Endothelial cell (in vitro differentiated cells): Measurements from ENCODE around the gene SETX. TPM values are rescaled to one million over a fixed set of nuclear protein-coding genes. Genes with fewer than 3 reads are reported as not detected.
A peak's percentile ranks its signal among the peaks of the same experiment; 100 is the strongest.

ENCODE experiments used
- DNase-seq: peaks from one replicate; pipeline ENCODE4 v3.0.0; 2021; ENCODE audit warnings: low spot score
- H3K27ac Mint-ChIP-seq: one replicate; pipeline ENCODE4 v1.8.0; 2021; ENCODE audit warnings: mixed read lengths, inconsistent platforms; ENCODE audit not compliant: unreplicated experiment
- H3K27me3 Mint-ChIP-seq: one replicate; pipeline ENCODE4 v1.8.0; 2021; ENCODE audit warnings: mild to moderate bottlenecking, moderate library complexity, mixed read lengths, inconsistent platforms; ENCODE audit not compliant: unreplicated experiment
- H3K36me3 Mint-ChIP-seq: one replicate; pipeline ENCODE4 v1.8.0; 2021; ENCODE audit warnings: mild to moderate bottlenecking, low read depth, mixed read lengths, inconsistent platforms; ENCODE audit not compliant: unreplicated experiment
- H3K4me1 Mint-ChIP-seq: one replicate; pipeline ENCODE4 v1.8.0; 2021; ENCODE audit warnings: mild to moderate bottlenecking, mixed read lengths, inconsistent platforms; ENCODE audit not compliant: unreplicated experiment
- H3K4me3 Mint-ChIP-seq: one replicate; pipeline ENCODE4 v1.8.0; 2021; ENCODE audit warnings: mild to moderate bottlenecking, mixed read lengths, inconsistent platforms; ENCODE audit not compliant: unreplicated experiment
- H3K9me3 Mint-ChIP-seq: one replicate; pipeline ENCODE4 v1.8.0; 2021; ENCODE audit warnings: mixed read lengths, inconsistent platforms; ENCODE audit not compliant: unreplicated experiment
- CTCF ChIP-seq: fragments of 200-600 bp; sonication (generic); IDR thresholded peaks from one replicate; pipeline ENCODE4 v1.5.0; 2021; ENCODE audit warnings: antibody characterized with exemption; ENCODE audit not compliant: unreplicated experiment
- total RNA-seq: library from RNA; stranded (reverse); fragmentation: NEBNext Ultra II Directional; extraction: Animal tissue kit (Norgen Biotek cat#: 25700); gene quantifications from one replicate; pipeline ENCODE4 v1.2.1, GENCODE V29; 2021; ENCODE audit not compliant: unreplicated experiment

The SETX gene
- total RNA-seq, 1 donor from 2014 or later, result 169 TPM

GRCh38 chr9:132268725-132269352 is 85.9 kb downstream of the SETX start:
- Mint-ChIP-seq H3K27ac (peak overlapping the region; percentile 42), H3K27me3 (no peaks in the 10 kb centered on the region), H3K9me3 (no peaks in the 10 kb centered on the region), H3K36me3 (peaks cover 36% of the 10 kb centered on the region), H3K4me3 (no peak overlapping the region), H3K4me1 (peaks cover 13% of the 10 kb centered on the region)
- DNase-seq, result peak; percentile 73
- peak; percentile 88 for TF ChIP-seq CTCF

DNA sequence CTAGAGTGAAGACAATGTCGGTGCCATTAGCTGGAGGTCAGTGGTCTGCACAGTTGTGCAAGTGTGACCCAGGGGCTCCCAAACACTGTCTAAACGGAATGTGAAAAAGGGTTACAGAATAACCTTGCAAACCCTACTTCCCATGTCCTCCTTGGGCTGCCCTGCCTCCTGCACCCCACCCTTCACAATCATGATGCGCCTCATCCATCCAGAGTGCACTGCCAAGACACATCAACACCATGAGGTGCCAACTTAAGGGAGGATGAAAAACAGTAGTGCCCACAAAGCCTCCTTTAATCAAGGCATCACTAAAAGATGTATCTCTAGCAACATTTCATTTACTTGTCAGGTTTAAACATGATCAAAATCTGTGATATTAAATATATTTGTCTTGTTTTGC is 87.1 kb downstream of the SETX start:
- Mint-ChIP-seq H3K4me1 (peaks cover 18% of the 10 kb centered on the region), H3K36me3 (peaks cover 37% of the 10 kb centered on the region), H3K27ac (no peak overlapping the region), H3K4me3 (no peak overlapping the region), H3K9me3 (no peaks in the 10 kb centered on the region), H3K27me3 (peaks cover 4% of the 10 kb centered on the region)
- TF ChIP-seq CTCF, result no peak
- no peak for DNase-seq

DNA sequence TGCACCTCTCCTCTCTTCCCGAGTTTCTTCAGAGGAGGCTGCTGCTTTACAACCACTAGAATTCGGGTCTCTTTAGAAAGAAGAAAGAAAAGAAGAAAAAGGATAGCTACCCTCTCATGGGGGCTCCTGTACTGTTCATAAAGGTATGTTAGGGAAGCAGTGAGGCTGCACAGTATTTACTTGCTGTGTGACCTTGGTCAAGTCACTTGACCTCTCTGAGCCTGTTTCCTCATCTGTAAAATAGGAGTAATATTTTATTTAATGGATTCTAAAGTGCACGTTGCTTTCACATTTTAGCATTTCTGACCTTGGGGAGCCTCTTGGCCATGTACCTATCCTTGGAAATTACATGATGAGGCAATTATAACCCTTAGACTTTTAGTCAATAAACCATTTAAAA is 88.8 kb downstream of the SETX start:
- Mint-ChIP-seq H3K27ac (no peak overlapping the region), H3K4me1 (peaks cover 23% of the 10 kb centered on the region), H3K36me3 (peaks cover 42% of the 10 kb centered on the region), H3K9me3 (no peaks in the 10 kb centered on the region), H3K27me3 (peaks cover 4% of the 10 kb centered on the region), H3K4me3 (no peak overlapping the region)
- no peak for DNase-seq
- TF ChIP-seq CTCF, result no peak

GRCh38 chr9:132260846-132261245 is 93.9 kb downstream of the SETX start:
- DNase-seq, result no peak
- Mint-ChIP-seq H3K27me3 (peaks cover 6% of the 10 kb centered on the region), H3K27ac (peak overlapping the region; percentile 33)

More at GRCh38 chr9:132260846-132261245, 93.9 kb downstream of the SETX start:
- Mint-ChIP-seq H3K36me3 (peaks cover 21% of the 10 kb centered on the region), H3K9me3 (no peaks in the 10 kb centered on the region), H3K4me3 (no peak overlapping the region), H3K4me1 (peaks cover 24% of the 10 kb centered on the region)
- TF ChIP-seq CTCF, result no peak
